GM19023 (cell line): ENCODE data around the gene SETBP1.
A peak's percentile ranks its signal among the peaks of the same experiment; 100 is the strongest.

Experiments
- ATAC-seq: cut with Tn5 transposase; IDR thresholded peaks from one replicate; pipeline ENCODE4 v1.9.1; 2021; ENCODE audit warnings: mild to moderate bottlenecking, moderate library complexity; ENCODE audit not compliant: unreplicated experiment

The SETBP1 gene

DNA sequence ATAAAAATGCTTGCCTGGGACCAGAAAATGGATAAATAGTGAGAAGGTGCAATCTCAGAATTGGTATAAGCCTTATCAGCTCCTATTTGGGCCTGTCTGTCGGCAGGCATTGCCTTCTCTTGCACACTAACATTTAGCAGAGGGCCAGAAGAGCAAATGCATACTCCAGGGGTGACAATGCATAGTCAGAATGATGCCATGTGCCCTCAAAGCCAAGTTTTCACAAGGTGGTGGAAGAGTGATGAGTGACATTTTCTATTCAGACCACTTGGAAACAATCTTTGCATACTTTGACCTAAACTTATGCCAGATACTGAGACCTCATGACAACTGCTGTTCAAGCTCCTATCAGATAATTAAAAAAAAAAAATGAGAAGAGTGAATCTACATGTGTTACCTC lies 276.3 kb downstream of the SETBP1 start:
- no peak for ATAC-seq

DNA sequence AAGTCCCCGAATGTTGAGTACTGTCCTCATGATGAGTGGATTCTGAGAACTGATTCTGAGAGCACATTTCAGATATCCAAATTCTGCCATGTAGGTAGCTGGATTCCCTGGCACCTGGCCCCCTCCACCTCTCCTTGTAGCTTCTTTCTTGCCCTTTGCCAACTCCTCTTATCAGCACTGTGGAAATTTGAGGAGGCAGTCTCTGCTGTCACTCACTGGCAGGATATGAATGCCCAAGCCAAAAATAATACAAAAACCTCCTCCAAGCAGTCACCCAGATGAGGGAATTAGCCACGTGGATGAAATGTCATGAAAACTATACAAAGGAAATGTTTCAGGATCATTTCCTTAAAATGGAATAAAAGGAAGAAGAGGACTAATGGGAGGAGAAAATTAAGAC lies 276.8 kb downstream of the SETBP1 start:
- no peak for ATAC-seq

DNA sequence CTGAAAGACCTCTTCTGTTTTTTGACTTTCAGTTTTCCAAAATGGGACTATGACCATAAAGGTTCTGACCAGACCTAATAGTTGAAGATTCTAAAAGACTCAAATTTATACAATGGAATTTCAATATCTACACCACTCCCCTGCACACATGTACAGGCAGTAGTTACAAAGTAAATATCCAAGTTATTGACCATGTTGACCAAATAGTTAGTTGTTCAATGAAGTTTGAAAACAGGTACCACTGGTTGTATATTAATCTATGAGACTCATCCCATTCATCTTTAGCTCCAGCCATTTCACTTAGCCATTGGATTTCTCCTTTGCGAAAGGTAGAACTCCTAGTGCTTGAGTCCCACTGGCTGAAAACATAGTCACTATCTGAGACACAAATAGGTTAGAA lies 277.4 kb downstream of the SETBP1 start:
- ATAC-seq: no peak

DNA sequence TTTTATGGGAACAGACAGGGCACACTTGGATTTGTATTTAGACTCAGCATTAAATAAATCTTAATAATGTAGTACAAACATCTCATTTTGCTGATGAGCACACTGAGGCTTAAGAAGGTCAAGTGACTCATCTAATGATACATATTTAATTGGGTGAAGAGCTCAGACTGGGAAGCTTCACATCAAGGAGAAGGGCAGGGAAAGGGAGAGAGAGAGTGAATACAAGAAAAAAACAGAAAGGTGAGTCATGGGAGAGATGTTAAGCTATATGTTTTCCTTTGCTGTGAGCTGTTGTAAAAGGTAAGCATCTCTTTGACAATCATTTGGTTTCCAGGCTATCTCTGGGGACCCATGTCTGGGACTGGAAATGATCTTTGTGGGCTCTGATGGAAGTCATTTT lies 277.8 kb downstream of the SETBP1 start:
- ATAC-seq: no peak

DNA sequence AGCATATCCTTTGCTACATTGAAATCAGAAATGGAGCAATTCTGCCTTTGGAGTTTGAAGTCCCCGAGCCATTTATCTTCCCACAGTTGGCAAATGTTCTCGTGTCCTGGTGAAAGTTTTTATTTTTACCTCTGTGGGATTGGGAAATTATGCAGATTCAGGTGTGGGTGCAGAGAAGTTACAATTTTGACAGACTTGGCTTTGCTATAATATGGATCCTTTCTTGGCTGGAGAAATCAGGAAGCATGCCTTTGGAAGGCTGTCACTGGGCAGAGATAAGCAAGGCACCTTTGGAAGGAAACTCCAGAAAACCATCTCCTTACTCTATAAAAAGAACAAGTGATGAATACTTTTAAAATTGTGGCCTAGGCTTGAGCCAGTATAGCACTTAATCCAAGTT lies 278.3 kb downstream of the SETBP1 start:
- ATAC-seq: no peak

DNA sequence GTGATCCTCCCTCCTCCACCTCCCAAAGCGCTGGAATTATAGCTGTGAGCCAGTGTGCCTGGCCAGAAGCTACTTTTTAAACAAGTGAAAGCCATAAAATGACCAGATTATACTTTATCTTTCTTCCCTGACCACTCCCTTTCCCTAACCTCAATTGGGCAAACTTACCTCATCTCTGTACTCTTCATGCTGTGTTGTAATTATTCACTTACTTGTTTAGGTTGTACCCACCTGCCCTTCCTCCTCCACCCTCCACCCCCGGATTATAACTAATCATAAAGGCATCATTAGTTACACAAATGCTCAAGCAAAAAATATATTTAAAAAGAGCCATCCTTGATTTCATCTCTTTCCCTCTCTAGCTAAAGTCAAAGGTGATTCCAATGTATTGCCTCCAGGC lies 279.9 kb downstream of the SETBP1 start:
- no peak for ATAC-seq

DNA sequence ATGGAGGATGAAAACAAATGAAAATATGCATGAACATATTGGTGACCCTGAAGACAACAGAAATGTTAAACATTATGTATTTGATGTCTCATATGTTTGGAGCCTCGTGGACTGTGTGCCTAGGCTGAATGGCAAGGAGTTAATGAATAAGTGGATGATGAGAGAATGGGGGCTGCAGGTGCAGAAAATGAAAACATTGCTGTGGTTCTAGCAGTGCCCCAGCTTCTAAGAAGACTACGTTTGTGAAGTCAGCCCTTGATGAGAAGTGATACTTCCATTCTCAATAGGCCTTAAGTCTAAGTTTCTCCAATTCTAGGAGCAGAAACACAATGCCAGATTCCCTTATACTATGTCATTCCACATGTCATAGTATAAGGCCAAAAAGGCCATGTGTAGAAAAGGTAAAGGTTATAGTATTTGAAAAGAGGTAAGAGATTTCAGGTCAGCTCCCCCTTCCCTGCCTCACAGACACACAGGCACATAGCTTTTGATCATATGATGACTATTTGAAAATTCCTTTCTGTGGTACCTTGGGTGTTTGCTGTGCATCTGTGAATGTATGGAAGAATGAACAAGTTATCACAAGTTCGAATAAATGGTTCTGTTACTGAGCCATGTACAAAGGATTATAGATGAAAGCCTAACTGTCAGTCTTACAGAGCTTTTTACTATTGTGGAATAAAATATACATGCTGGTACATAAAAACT lies 280.8 kb downstream of the SETBP1 start:
- ATAC-seq: peak; percentile 57

DNA sequence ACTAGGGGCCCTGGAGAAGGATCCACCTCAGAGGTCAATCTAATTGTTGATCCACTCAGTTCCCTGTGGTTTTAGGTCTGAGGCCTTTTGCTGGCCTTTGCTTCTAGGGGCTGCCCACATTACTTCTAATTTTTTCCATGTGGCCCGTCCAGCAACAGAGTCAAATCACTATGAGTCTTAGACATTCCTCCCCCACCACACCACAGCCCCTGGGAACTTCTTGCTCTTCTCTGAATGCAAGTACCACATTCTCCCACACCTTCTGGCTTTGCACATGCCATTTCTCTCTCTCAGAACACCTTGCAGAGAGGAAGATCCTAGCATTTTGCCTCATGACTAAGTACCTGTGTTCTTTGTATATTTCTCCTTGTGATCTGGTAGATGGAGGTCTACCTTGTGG lies 286.9 kb downstream of the SETBP1 start:
- no peak for ATAC-seq

DNA sequence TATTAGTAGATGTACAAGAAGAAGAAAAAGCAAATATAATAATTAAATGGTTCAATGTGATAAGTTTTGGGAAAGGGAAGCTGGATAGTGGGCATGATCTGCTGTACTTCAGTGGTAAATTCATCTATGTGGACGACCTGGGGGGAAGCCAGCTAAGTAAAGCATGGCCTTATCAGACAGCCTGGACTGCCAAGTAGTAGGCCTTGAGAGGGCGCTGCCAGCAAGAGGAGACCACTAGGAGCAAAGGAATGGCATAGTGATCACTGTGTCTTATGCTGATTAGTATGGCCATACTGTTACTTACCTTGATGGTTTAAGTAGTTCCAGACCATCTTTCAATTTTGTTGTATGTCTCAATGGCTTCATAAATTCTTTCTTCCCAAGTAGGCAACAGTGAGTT lies 287.6 kb downstream of the SETBP1 start:
- no peak for ATAC-seq

DNA sequence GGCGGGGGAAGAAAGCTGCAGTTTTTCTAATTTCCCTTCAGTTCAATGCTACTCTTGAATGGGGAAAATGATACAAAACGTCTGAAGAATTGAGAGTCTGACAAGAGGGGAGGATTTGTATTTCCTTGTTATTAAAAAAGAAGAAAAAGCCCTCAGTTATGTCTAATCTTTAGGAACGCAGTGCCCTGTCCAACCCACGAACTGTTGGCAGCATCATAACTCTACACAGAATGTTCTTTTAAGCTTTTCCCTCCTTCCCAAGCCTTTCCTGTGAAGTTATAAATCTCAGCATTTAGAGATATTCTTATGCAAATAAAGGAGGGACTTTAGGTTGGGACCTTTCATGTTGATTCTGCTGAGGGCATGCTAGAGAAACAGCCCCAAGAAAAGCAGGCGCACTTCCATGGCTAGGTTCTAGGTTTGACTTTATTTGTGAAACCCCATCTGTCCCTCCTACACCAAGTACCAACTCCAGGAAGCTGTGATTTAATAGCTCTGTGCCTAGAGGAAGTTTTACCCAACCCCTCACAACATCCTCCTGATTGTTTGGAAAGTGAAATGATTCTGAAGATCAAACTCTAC lies 288.6 kb downstream of the SETBP1 start:
- no peak for ATAC-seq

DNA sequence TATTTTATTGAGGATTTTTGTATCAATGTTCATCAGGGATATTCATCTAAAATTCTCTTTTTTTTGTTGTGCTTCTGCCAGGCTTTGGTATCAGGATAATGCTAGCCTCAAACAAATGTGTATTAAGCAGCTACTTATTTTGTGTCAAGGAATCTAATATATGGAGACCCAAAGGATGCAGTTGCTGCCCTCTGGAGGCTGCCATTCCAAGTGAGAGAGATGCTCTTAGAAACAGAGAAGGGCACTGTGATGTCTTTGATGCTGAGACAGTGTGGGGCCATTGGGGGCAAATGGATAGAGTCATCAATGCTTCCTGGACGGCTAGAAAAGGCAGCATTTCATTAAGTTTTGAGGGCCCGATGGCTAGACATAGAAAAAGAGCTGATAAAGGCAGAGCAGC lies 292.6 kb downstream of the SETBP1 start:
- no peak for ATAC-seq

DNA sequence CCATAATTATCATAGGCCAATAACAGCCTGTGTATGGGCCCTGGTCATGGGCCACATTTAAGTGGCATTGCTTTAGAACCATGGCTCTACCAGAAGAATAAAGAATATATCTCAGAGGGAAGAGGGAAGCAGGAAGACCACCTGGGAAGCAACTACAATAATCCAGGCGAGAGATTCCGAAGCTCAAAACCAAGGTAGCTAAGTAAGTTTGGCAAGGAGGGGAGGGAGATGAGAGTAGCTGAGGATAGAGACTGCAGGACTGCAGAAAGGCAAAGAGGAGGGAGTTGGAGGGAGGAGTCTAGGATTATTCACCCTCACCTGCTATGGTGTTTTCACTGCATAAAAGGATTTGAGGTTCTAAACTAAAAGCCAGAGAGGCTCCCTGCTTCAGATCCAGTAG lies 293.5 kb downstream of the SETBP1 start:
- ATAC-seq: no peak

DNA sequence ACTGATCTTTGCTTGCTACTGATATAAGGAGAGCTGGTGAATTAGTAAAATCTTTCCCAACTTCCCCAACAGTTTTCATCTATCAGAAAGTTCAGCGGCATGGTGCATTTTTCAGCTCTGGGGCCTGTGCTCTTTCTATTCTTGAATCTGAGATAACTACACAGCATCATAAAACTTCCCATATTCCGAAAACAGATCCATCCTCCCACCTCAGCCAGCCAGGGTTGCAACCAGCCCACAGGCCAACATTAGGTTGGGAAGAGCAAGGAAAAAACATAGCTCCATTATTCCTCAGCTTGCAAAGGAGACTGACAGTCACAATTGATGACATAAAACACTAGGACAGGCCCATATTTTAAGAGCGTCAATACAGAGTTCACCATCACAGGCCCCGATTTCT lies 297.2 kb downstream of the SETBP1 start:
- no peak for ATAC-seq

DNA sequence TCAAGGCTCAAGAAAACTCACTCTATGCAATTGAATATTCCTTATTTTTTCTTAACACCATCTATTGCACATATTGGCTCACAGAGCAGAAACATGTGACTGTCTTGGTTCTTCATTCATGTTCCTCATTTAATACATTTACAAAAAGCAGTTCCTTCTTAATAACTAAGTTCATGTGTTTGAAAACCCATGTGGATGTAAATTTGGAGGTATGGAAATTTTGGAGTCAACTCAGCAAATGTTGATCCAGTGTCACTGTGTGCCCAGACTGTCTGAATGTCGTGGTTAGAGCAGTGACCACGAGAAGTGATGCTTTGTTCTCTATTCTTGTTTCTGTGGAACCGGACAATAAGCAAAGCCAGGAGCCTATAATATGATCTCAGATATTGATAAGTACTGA lies 299.1 kb downstream of the SETBP1 start:
- no peak for ATAC-seq

DNA sequence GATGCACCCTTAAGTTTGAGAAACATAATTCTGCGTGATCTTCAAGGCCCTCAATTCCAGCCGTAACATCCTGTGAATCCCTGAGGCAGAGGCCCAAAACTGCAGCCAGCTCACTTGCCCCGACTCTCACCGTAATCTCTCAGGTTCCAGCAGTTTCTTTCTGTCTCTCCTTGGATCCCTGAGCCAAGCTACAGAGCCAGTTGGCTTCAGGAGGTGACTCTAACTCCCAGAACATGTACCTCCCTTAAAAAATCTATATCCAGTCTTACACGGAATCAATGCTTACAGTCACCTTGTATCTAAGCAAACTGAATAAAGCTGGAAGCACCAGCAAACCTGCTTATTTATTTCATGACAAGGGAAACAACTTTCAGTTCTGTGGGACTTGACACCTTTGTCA lies 300.4 kb downstream of the SETBP1 start:
- ATAC-seq: no peak

DNA sequence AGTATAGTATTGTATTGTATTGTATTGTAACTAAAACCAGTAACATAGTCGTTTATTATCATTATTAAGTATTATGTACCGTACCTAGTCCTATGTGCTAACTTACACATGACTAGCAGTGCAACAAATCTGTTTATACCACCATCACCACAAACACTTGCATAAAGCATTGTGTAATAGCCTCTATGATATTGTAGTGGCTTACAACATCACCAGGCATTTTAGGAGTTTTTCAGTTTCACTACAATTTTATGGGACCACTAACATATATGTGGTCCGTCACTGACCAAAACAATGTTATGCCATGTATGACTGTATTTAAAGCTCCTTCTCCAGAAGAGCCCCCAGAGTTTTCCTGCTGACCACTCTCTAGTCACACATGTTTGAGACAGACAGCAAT lies 306.2 kb downstream of the SETBP1 start:
- ATAC-seq: no peak

DNA sequence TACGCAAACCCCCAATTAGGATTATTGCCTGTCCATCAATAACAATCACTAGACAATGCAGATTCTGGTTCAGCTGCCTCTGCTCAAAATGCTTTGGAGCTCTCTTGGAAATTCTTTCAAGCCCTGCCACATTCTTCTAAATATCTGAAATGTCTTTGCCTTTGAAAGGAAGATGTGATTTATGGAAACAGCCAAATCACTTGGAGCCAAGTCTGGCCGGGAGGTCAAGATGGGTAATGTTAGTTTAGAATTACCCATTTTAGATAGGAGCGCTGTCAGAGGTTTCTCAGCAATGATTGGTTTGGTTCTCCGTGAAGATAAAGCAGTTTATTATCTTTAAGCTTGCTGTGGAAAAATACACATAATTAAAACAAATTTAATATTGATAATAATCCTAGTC lies 306.7 kb downstream of the SETBP1 start:
- no peak for ATAC-seq

DNA sequence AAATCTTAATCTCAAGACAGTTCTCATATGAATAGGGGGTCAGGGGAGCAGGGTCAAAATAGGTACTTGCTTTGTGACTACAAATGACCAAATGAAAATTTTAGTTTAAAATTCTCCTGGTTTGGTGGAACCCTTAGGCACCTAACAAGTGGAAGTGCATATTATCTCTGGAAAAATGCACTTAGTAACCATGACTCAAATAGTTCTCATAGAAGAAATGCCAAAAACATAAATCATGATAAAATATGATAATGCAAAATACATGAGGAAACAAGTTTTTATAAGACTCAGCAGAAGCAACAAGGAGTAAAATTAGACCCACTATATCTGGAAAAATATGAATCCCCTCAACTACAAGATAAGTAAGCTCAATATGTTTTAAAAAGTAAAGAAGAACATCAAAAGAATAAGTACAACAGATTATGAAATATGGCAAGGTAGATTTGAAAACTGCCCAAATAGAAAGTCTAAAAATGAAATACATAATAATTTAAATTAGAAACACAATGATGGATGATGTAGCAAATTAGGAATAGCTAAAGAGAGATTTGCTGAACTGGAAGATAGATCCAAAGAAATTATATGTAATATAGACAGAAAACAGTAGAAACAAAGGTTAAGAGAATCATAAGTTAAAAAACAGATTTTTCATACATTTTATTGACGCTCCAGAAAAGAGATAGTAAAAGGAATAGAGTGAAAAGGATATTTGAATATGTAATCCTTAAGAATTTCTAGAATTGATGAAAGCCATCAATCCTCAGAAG lies 308.3 kb downstream of the SETBP1 start:
- no peak for ATAC-seq

DNA sequence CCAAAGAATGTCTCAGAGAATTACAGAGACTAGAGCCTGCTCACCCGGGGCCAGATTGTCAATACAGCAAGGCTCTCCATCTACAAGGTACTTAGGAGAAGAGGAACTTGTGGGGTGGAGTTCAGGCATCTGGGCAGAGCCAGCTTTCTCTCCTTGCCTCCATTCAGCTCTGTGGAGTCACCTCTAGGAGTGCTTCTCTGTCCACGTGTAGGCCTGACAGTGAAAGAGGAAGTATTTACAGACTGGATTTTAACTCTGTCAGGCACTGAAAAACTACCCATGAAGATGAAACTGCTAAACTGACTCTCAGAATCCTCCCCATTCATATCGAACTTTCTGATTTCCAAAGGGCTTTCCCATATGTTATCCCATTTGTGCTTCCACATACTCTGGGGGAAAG lies 315.6 kb downstream of the SETBP1 start:
- peak; percentile 69 for ATAC-seq

DNA sequence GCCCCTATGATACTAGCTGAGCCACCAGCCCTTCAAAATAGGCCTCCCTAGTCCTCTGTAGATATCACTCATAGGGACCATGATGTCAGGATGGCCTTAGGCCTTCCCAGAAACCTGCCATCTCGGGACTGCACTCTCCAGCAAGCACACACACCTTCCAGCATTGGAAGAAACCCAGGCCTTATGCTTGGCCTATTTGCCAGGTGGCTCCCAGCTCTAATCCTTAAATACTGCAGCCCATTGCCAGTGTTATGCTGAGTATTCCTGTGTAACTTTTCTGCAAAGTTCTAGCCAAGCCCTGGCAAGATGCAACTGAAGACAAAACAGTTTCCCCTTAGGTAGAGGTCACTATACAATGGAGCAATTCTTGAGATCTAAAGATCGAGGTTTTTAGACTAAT lies 316.5 kb downstream of the SETBP1 start:
- ATAC-seq: no peak

DNA sequence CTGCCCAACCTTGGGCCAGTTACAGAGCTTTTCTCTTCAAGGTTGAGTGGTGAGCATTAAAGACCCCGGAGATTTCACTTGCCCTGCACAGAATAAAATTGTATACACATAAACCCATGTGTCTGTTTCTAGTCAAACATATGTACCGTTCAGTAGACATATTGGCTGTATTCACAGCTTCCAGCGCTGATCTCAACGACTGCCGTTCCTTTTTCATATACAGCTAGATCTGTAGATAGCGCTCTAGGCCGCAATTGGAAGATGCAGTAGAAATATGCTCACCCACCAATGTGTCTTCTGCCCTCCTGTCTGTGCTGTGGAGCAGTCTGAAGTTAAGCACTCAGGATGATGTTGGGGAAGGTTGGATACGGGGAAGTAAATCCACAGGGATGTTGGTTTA lies 317.7 kb downstream of the SETBP1 start:
- no peak for ATAC-seq

DNA sequence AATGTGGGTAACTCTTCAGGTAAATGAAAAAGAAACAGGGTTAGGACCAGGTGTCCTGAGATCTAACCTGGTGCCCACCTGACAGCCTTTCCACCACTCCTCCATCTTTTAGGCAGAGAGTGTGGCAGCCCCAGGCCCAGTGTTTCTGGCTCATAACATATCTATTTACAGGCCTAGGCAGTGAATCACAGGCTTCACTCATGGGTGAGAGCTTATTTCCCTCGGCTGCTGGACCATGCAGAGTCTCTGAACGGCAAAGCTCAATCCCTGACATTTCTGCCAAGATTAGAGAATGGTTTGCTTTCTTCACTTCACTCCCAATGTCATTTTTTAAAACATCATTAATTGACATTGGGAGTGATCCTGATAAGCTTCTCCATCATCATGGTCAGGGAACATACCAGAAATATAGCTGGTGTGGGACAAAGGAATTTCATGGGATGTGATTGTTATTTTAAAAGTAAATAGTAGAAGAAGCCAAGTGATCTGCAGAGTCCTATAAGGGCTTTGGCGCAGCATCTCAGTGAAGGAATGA lies 323.9 kb downstream of the SETBP1 start:
- ATAC-seq: no peak
